Stimulated activated CD4-positive, alpha-beta T cell treated with anti-CD3 and anti-CD28 coated beads, Interleukin-15, amount 100 ng/mL, for 48 hours (primary cell): ENCODE results near the gene GASK1A.

Experiments used
- DNase-seq, 2 donors: peaks; one replicate each; pipeline ENCODE4 v3.0.0-alpha.2; 2020; ENCODE audit warnings: low read depth in 2 of 2

Gene GASK1A

GRCh38 chr3:42982645-42983412 lies 3.7 kb downstream of the GASK1A start:
- DNase-seq = no peak

GRCh38 chr3:42983927-42984326 lies 4.8 kb downstream of the GASK1A start:
- no peak for DNase-seq

- no peak for DNase-seq
These were observed 5.6 kb downstream of the GASK1A start for GRCh38 chr3:42984701-42985100.

- DNase-seq = no peak
These were observed 9.0 kb downstream of the GASK1A start for GRCh38 chr3:42988097-42988496.

GRCh38 chr3:42988566-42988965 lies 9.5 kb downstream of the GASK1A start:
- no peak for DNase-seq

- DNase-seq = no peak
These were observed 12.5 kb downstream of the GASK1A start for GRCh38 chr3:42991341-42992315.

GRCh38 chr3:42994595-42994994 lies 15.5 kb downstream of the GASK1A start:
- DNase-seq = no peak

- no peak for DNase-seq
These were observed 16.9 kb downstream of the GASK1A start for GRCh38 chr3:42996021-42996420.

GRCh38 chr3:42996633-42997075 lies 17.5 kb downstream of the GASK1A start:
- DNase-seq = no peak

- DNase-seq = no peak
These were observed 20.1 kb downstream of the GASK1A start for GRCh38 chr3:42999212-42999611.

GRCh38 chr3:42999632-43000031 lies 20.5 kb downstream of the GASK1A start:
- DNase-seq = no peak

GRCh38 chr3:43000387-43000786 lies 21.3 kb downstream of the GASK1A start:
- DNase-seq = no peak

- no peak for DNase-seq
These were observed 22.0 kb downstream of the GASK1A start for GRCh38 chr3:43001094-43001553.

GRCh38 chr3:43001556-43002121 lies 22.5 kb downstream of the GASK1A start:
- no peak for DNase-seq

- DNase-seq = no peak
These were observed 25.2 kb downstream of the GASK1A start for GRCh38 chr3:43004282-43004681.

- no peak for DNase-seq
These were observed 26.1 kb downstream of the GASK1A start for GRCh38 chr3:43005253-43005652.

- no peak for DNase-seq
These were observed 26.9 kb downstream of the GASK1A start for GRCh38 chr3:43005981-43006380.

- DNase-seq = no peak
These were observed 27.7 kb downstream of the GASK1A start for GRCh38 chr3:43006825-43007224.

GRCh38 chr3:43009547-43009946 lies 30.4 kb downstream of the GASK1A start:
- DNase-seq = no peak

GRCh38 chr3:43010638-43011037 lies 31.5 kb downstream of the GASK1A start:
- no peak for DNase-seq

GRCh38 chr3:43011638-43012037 lies 32.5 kb downstream of the GASK1A start:
- DNase-seq = no peak

- DNase-seq = no peak
These were observed 33.1 kb downstream of the GASK1A start for GRCh38 chr3:43012174-43012573.
